CD4-positive, alpha-beta T cell treated with Interferon alpha-2 for 1 hour (primary cell): ENCODE data around the gene LRRC14B.
"Not testable (repeated sequence)": the region's sequence is repeated elsewhere in the genome, so short reads cannot be mapped to it uniquely, and the experiment has no call there.

Experiments
- DNase-seq, 2 donors: peaks; one replicate each; pipeline ENCODE4 v3.0.0-alpha.2; 2020 to 2022

Gene LRRC14B

DNA sequence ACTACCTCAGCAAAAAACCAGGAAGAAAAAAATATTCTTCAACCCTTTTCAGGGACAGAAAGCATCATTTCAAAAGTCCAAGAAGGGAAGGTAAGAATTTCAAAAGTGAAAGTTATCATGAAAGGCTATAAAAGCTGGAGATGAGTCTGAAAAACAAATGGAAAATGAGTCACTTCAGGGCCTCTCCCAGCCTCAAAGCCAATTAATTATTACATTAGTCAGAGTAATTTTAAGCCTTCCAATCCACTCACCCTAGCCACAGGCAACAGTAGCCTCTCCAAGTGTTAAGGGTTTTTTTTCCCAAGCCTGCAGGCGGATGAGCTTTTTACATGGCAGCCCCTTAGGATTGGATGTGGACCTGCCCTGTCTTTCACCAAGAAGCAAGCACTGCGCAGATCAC lies 24.0 kb downstream of the LRRC14B start:
- DNase-seq = not testable (repeated sequence)

DNA sequence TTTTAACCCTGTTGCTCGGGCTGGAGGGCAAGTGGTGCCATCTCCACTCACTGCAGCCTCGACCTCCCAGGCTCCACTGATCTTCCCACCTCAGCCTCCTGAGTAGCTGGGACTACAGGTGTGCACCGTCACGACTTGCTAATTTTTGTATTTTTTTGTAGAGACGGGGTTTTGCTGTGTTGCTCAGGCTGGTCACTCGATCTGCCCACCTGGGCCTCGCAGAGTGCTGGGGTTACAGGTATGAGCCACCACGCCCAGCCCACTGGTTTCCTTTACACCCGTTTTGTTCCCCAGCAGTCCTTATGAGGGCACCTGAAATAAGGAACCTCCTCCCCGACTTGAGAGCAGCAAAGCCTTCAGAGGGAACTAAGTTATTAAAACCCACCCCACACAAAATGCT lies 24.8 kb downstream of the LRRC14B start:
- DNase-seq = not testable (repeated sequence)

DNA sequence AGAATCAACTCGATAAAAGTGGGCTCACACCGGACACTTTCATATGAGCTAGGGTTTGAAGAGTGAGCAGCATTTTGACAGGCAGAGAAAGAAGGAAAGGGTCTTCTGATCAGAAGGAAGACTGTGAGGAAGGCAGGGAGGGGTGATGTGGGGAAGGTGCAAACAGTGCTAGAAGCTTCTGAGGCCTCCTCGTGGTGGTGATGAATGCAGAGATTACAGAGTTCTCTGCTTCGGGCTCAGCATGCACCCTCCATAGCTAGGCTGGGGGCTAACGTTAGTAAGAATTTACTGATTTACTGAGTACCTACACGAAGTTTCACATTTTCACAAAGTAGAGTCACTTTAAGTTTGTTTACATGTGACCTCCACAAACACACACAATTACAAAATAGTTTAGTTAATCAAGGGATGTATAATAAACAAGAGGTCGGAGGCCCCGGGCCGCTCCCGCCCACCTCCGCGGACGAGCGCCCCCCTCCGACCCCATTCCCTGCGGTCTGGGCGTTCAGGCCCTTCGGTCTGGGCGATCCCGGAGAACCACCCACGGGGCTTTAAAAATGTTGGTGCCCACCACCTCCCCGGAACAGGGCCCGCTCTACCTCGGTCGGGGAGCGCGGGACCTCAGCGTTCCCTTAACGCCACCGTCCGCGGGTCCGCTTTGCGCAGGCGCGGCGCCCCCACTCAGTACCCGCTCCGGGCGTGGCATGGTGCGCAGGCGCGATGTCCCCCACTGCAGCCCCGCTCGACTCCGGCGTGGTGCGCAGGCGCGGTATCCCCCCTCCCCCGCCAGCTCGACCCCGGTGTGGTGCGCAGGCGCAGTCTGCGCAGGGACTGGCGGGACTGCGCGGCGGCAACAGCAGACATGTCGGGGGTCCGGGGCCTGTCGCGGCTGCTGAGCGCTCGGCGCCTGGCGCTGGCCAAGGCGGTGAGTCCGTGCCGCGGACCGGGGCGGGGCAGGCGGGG lies 26.5 kb downstream of the LRRC14B start, which contains the start of the genes CCDC127 and SDHA:
TSS of gene CCDC127 (minus strand) at position 660 of the 963 bp plus-strand sequence. CDS start 1,304 bp downstream, outside the sequence.
TSS of gene SDHA (plus strand) at position 827 of the 963 bp plus-strand sequence. CDS start at position 863, 36 bp downstream.
- DNase-seq = peak; percentile 98

DNA sequence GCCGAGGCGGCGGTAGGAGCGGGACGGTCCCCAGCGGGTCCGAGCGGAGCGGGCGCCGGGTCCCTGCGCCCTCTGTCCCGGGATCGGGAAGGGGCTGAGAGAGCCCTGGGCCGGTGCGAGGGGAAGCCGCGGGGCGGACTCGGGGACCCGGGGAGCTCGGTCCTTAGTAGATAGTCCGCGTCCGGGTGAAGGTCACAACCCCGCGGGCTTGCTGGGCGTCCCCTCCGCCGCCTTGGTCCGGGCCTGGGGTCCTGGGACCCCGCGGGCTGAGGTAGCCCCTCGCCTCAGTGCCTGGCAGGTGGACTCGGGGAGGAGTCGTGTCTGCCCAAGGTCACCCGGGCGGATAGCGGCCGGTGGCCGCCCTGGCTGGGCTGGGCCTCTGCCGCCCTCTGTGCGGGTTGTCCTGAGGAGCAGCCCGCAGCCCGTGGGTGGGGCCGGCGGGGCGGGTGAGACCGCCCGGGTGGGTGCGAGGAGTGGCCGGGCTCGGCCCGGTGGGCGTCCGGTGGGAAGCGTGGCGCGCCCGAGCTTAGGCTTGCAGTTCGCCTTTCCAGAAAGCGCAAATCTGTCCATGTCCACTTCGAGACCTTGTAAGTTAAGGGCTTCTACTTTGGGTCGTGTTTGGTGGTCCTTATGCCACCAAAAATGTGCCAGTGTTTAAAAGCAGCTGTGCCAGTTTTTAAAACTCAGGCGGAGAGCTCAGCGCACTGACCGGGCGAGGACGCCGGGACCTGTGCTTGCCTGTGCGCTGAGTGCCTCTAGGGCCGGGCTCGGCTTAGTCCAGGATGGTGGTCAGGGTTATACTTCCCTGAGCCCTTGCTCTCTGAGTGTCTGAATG lies 27.4 kb downstream of the LRRC14B start:
- peak in 1 of 2 donors; percentile 23 for DNase-seq

DNA sequence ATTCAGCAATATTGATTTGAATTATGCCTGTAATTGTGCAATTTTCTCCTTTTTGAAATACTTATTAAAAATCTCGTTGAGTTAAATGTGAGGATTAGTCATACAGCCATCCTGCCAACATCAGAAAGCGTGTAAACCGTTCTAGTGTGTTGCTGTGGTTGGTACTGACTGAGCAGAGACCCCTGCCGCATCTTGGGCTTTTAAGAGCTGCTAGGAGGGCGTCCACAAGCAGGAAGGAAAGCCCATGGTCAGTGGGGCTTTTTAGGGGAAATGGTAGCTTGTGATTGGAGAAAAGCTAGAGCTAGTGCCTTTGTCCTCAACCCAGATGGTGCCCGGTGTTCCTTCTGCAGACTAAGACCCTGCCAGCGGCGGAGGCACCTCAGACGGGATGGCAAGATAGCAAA lies 28.2 kb downstream of the LRRC14B start:
- DNase-seq = peak in 1 of 2 donors; percentile 40

DNA sequence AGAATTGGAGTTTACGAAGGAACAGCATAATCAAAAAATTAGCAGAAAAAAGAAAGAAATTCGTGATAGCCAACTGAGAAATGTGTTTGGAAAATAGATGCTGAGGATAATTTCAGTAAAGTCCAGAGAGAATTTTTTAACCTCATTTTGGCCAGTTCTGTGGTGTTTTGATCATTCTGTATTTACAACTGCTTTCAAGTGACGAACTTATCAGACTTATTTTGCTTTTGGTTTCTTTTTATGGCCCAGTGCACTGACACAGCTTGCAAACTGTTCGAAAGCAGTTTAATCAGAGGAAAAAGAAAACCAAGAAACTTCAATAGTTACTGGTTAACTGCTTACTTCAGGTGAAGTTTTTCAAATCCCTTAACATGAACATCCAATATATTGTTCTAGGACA lies 28.7 kb downstream of the LRRC14B start:
- DNase-seq = peak in 1 of 2 donors; percentile 56

DNA sequence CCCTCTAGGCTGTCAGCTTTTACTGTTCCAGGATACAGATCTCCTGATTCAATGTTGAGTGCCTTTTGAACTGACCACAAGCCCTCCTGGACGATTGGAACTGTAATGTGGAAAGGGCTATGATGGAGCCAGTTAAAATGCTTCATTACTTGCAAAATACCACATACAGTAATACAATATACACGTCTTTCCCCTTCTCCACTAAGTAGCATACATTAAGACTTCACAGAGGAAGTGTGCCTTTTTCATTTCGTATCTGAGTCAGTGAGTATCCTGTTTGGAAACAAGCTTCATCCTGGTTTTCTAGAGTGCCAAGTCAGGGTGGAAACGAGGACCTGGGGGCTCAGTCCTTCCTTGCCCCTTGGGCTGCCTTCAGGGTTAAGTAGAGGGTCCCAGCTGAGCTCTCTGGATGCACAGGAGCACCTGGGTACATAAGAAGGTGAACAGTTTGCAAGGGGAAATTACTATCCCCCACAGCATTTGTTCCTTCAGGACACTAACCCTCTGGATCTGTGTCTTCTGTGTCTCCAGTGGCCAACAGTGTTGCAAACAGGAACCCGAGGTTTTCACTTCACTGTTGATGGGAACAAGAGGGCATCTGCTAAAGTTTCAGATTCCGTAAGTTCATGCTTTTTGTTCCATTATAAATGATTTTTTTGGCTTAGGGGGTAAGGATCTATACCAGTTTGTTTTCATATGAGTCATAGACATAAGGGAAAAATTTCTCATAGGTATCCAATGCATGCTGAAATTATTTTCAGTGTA lies 31.8 kb downstream of the LRRC14B start:
- not testable (repeated sequence) for DNase-seq

DNA sequence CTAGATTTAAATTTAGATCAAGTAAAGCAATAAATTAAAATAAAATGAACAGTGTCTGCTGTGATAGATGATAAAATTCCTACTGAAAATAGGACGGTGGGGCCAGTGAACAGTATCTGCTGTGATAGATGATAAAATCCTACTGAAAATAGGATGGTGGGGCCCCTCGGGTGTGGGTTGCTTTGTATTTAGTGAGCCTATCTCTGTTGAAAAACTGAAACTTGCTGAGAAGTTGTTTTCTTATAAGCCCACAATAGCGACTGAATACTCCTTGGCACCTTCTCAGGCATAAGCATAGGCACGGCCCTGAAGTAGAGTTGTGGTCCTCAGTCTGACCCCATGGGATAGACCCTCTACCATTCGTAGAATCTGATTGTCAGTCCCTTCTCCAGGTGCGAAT lies 32.5 kb downstream of the LRRC14B start:
- no peak for DNase-seq

DNA sequence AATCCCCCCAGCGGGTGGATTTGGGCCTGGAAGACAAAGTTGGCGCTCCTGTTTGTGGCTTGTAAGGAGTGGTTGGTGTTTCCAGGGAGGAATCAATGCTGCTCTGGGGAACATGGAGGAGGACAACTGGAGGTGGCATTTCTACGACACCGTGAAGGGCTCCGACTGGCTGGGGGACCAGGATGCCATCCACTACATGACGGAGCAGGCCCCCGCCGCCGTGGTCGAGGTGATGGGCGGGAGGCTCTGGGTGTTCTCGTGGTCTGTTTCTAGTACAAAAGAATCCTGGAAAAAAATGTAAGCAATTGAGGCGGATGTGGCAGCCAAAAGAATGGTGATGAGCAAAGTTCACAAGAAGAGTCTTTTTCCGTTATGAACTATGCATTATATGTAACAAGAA lies 34.0 kb downstream of the LRRC14B start:
- no peak for DNase-seq

DNA sequence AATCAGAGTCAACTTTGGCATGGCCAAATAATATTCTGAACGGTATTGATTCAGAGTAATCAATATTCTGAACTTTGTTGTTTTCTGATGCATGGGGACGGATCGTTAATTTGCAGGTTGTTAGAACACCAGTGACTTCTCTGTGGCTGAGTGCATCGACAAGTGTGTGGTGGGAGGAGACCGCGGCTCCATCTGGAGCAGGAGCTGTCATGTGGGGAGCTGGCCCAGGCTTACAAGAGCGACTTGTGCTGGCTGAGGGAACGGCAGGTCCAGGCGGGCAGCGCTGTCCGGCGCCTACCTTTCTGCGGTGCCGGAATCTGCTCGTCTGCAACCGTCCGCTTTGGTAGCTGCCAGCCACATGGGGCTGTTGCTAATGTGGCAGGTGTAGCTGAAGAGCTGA lies 36.1 kb downstream of the LRRC14B start:
- not testable (repeated sequence) for DNase-seq

DNA sequence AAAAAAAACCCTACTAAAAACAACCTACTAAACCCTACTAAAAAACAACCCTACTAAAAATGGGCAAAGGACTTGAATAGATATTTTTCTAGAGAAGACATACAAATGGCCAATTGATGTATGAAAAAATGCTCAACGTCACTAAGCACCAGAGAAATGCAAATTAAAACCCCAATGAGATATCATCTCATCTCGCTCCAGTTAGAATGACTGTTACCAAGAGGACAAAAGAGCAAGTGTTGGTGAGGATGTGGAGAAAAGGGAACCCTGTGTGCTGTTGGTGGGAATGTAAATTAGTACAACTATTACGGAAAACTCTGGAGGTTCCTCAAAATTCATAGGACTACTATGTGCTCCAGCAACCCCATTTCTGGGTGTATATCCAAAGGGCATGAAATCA lies 37.6 kb downstream of the LRRC14B start:
- no peak for DNase-seq

DNA sequence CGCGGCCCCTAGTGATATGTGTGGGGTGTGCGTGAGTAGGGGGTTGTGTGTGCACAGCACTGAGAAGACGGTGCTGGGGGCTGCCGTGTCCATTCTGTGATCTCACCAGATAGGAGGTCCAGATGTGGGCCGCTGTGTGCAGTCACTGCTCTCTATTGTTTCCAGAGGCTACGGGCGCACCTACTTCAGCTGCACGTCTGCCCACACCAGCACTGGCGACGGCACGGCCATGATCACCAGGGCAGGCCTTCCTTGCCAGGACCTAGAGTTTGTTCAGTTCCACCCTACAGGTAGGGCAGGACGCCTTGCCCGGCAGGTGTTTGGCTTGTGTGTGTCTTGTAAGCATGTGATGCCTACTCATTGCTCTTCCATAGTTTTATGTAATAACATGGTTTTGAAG lies 39.4 kb downstream of the LRRC14B start:
- no peak for DNase-seq

DNA sequence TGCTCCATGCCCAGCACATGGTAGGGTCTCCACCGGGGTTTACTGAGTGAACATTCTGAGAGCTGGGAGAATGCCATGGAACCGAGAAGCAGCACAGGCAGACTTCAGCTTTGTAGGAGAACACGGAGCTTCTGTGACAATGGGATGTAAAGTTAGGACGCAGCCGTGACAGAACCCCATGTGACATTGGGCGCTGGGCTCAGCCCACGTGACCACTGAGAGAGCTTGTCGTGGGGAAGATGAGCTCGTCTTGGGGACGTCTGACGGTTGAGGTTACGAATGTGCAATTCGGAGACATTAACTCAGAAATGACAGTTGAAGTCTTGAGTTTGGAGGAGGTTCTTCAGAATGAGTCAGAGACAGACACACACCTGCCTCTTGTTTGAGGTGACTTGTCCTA lies 40.4 kb downstream of the LRRC14B start:
- no peak for DNase-seq

DNA sequence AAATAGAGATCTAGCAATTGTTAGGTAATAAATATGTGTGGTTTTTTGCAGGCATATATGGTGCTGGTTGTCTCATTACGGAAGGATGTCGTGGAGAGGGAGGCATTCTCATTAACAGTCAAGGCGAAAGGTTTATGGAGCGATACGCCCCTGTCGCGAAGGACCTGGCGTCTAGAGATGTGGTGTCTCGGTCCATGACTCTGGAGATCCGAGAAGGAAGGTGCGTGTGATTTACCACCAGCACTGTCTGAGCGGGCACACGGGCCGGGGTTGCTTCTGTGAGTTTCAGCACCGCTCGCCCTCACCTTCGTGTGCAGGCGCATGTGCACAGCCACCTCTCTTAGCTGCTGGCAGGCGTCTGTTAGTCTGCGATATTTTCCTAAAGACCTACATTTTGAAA lies 42.1 kb downstream of the LRRC14B start:
- not testable (repeated sequence) for DNase-seq

DNA sequence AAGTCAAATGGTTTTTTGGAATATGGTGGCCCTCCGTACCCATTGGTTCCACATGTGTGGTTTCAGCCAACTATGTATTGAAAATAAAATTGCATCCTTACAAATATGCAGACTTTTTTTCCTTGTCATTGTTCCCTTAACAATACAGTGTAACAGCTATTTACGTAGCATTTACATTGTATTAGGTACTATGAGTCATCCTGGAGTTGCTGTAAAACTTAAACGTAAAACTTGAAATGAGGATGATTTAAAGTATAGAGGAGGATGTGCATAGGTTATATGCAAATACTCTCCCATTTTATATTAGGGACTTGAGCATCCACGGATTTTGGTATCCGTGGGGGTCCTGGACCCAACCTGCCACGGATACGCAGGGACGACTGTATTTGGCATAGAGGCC lies 43.2 kb downstream of the LRRC14B start:
- no peak for DNase-seq

DNA sequence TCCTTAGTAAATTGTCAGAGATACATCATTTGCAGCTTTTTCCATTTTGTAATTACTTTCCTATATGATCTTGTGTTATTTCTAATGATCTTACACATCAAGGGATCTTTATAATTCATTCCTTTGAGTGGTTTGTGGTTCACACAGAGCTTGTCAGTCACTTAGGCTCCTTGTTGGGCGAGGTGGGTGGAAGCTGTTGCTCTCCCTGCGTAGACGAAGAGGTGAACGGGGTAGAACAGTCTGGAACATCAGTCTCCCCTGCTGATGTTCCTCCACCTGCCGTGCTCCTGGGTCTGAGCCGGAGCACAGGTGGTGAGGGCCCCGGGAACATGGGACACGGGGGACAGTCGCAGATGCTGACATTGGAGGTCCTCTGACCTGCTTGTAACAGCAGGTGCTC lies 44.2 kb downstream of the LRRC14B start:
- DNase-seq = not testable (repeated sequence)

DNA sequence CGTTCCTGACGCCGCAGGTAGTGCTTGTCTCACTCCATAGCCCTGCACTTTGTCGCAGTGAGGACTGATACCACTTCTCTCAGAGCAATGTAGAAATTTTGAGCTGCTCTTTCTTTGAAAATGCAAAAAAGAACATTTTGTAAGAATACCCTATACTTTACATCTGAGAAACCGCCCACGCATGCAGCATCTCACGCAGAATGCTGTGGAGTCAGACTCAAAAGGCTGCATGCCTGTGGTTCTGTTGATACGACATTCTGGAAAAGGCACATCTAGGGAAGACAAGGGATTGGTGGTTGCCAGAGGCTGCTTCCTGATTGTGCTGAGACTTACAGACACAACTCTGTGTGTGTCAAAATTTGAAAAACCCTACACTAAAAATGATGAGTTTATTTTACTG lies 46.6 kb downstream of the LRRC14B start:
- DNase-seq = not testable (repeated sequence)

DNA sequence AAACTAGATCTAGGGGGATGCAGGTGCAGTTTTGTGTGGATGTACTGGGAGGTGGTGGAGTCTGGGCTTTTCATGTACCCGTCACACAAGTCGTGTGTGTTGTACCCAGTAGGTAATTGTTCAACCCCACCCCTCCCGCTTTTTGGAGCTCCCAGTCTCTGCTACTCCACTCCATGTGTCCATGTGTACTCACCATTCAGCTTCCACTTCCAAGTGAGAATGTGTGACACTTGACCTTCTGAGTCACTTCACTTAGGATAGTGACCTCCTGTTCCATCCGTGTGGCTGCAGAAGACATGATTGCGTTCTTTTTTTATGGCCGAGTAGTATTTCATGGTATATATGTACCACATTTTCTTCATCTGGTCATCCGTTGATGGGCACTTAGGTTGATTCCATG lies 49.3 kb downstream of the LRRC14B start:
- DNase-seq = not testable (repeated sequence)

DNA sequence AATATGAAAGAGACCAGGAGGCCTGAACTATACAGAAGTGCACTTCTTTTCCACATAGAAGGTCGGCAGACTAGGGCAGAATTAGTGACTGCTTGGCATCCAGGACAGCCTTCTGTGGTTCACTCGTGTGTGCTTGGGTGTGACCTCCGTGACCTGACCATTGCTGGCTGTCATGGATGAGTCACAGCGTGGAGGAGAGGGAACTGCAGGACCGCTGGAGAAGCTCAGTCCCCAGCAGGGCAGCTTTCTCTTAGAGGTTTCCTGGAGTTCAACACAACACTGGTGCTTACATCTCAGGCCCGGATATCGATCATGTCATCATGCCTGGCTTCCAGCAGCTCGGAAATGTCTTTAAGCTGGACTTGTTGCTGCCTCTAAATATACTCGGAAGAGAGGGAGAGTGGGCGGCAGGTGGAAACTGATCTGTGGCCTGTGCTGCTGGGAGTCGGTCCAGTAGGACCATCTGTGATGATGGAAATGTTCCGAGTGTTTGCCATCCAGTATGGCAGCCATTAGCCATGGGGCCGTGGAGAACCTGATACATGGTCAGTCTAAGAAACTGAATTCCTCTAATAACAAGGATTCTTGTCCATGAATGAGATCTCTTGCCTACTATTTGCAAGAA lies 49.9 kb downstream of the LRRC14B start:
- not testable (repeated sequence) for DNase-seq

DNA sequence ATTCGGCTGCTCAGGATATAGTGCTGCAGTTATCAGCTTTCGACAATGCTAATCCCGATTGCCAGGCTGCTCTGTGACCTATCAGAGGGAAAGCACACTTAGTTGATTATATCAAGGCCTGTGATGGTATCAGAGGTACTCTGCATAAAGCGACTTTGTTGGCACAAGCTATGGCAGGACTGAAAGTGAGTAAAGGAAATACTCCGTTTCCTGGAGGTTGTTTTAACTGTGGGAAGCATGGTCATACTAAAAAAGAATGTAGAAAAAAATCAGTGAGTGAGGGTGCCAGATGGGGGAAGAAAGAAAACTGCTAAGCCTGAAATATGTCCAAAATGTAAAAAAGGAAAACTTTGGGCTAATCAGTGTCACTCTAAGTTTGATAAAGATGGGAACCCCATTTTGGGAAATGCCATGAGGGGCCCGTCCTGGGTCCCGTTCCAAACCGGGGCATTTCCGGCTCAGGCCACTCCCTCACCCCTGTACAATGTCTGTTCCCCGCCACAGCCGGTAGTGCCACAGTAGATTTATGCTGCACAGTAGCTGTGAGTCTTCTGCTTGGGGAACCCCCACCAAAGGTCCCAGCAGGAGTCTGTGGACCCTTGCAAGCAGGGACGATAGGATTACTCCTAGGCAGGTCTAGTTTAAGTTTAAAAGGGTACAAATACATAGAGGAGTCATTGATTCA lies 52.5 kb downstream of the LRRC14B start:
- DNase-seq = not testable (repeated sequence)

DNA sequence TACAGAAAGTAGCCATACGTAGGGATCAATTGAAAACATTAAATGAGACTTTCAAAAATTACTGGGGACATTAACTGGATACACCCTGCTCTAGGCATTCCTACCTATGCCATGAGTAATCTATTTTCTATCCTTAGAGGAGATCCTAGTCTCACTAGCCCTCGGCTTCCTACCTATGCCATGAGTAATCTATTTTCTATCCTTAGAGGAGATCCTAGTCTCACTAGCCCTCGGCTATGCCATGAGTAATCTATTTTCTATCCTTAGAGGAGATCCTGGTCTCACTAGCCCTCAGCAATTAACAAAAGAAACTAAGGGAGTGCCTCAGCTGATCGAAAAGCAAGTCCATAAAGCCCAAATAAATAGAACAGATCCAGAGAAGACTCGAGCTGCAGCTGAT lies 54.4 kb downstream of the LRRC14B start:
- not testable (repeated sequence) for DNase-seq
